NCI-H1694 treated with DMSO at 0.1 percent for 48 hours (cell line): ENCODE measurements around the gene LEF1.

Source experiments
- DNase-seq: peaks from one replicate; lab custom pipeline; 2025; lab: John Stamatoyannopoulos, UW

LEF1 gene

DNA sequence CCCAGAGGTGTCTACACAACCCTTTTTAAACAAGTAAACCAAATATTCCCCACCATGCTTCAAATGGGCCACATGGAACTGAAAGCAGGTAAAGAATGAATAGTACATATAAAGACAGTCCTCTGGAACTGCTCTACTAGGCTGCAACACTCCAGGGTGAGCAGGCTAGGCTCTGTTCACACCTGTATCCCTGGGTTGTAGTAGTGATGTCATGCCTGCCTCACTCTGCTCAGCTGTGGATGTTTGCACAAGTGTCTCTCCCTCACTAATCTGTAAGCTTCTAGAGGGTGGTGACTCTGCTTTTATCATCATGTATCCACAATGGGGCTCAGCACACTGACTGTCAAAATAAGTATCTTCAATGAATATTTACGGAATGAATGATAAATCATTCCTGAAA, 20.4 kb downstream of the LEF1 start:
- no peak for DNase-seq

DNA sequence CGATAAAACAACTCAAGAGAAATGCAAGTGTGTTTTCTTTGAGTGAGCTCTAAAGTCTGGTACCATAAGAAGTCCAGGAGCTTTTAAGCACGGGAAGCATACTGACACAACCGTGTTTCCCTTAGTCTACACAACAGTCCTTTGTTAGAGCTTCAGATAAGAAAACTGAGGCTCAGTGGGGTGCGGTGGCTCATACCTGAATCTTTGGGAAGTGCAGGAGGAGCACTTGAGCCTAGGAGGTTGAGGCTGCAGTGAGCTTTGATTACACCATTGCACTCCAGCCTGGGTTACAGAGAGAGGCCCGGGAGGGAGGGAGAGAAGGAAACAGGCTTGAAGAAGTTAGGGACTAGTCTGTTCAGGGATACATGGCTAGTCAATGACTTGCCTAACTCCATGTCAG, 21.9 kb downstream of the LEF1 start:
- DNase-seq = no peak

DNA sequence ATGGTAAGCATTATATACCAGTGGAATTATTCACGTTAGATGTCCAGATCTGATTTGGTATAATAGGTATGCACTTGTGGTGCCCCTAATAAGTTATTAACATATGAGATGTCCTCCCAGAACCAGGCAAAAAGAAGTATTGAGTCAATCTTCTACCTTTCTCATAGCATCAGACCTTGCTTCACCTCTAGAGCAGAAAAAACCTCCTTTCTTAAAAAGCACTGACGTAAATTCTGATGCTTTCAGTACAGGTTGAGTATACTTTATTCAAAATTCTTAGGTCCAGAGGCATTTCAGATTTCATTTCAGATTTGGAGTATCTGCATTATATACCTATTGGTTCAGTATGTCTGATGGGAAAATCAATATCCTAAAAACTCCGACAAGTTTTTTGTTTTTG, 22.4 kb downstream of the LEF1 start:
- DNase-seq = no peak

DNA sequence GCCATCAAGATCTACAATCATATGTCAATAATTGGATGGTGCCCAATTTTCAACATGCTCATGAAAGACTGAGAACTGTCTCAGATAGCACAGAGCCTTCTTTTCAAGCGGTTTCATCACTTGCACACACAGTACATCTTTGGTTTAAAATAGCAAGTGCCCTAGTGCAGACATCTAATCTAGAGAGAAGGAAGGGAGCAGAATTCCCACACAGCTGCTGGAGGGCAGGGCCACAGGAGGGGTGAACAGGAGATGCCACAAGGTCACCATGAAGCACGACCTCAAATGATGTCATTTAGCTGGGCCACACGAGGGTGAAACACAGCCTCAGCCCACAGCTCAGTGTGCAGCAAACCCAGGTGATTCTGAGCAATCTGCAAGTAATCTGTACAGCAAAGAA, 24.3 kb downstream of the LEF1 start:
- DNase-seq = no peak

DNA sequence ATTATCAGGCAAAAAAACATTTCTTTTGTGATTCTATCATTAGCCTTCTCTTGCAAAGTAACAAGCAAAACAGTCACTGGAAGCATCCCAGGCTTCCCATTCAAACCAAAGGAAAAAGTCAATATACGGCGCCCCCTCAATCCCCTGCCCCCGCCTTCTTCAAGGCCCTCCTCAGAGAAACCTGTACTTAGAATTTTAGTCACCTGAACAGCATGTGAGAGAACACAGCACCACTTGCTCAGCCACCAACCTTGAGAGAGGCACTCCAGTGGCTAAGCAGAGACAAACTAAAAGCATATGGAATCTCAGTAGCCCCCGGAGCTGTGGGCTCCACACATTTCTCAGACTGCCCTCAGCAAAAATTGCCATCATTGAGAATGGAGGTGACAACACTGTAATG, 25.2 kb downstream of the LEF1 start:
- no peak for DNase-seq

DNA sequence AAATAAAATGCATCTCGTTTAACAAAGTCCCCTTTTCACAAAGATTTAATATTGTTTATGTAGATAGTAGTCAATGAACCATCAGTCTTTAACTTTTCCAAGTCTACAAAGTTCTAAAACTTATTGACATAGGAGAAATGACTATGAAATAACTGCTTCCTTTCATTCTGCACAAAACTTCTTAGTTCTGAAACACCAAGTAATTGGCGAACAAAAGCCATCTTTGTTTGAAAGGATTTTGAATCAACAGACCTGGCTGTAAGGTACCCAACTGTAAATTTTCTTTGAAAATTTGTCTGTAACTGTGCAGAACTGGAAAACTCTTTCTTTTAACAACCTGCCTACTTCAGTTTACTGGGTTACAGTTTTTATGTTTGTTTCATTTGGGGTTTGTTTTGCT, 25.9 kb downstream of the LEF1 start:
- no peak for DNase-seq

DNA sequence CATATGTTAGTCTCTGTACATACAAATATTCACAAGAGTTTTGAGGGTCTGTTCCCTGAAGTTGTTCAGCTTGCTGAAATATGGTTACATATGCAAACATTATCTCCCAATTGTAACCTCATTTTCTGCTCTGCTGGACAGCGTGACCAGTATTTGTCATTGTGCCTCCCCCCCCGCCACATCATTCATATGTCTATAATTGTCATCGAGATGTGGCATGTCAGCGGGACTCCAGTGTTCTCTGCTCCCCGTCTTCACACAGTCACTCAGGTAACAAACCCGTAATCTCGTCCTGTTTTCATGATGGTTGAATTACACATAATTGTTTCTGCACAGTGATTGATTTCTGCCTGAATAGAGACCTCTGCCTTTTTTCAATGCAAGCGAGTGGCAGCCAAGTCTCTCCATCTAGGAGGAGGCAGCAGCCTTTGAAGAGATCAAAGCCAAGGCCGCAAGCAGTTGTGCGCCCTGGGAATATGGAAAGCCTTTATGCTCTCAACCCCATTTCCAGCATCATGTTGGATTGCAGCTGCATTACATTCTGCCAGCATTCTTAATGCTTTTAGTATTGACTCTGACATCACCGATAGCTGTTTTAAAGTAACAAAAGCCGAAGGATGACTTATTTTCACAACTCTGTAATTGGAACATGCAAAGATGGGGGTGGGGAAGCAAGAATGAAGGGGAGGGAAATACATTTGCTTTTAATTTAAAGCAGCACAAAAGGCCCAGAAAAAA, 27.4 kb downstream of the LEF1 start:
- no peak for DNase-seq

GRCh38 chr4:108140328-108140727, 28.4 kb downstream of the LEF1 start:
- DNase-seq = no peak

DNA sequence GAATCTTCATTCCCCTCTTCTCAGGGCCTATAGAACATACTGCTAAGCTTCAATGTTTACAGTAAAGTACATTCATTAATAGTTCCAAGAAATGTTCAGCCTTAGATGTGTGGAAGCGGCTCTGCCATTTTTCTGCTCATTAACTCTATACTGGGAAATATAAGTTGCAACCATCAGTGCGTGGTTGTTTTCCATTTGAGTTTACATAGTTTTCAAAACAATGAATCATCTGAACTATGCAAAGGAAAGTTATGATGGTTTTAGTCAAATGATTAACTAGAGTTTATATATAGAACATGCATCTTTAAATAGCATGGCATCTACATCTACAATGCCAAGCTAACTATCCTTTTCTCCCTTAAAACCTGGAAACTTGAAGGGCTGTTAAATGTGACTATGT, 29.6 kb downstream of the LEF1 start:
- DNase-seq = no peak

DNA sequence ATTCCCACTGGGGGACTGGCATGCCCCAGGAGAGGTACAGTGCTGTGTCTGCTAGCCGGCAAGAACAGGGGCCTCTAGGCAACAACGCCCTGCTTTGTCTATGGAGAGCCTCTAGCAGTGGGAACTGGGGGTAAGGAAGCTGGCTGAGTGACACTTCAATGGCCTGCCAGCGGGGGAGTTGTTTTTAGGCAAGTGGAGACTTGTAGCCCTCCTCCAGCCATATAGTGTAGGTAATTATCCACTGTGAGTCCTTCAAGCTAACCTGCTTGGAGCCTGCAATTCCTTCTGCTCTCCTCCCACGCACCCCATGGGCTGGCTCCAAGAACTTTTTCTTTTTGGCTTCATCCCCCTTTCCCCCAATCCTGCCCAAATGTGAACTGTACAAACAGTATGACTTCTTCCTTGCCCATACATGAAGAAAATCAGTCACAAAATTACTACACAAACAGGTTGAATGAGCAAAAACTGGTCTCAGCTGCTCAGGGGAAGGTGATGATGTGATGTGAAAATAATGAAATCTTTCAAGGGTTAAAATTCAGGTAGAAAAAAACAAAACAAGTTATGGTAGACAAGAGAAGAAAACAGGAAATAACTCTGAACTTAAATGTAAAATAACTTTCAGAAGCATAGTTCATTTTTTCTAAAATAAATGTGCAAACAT, 33.1 kb downstream of the LEF1 start:
- DNase-seq = no peak

GRCh38 chr4:108130955-108131354, 37.8 kb downstream of the LEF1 start:
- no peak for DNase-seq

DNA sequence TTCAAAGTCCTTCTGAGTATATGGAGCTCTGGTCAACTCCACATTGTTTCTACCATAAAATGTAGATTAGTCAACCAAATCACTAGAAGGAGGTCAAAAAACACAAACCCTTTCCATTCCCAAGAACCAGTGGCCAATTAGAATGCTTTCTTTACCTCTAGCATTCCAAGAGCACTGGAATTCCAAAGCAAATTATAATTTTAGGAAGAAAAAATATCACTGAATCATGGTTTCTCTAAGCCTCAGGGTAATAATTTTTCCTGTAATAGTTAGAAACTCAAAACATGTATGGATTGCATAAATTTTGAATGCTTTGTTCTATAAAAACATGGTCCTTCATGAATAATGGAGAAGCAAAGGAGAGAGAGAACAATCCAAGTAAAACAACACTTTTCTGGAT, 39.5 kb downstream of the LEF1 start:
- no peak for DNase-seq

DNA sequence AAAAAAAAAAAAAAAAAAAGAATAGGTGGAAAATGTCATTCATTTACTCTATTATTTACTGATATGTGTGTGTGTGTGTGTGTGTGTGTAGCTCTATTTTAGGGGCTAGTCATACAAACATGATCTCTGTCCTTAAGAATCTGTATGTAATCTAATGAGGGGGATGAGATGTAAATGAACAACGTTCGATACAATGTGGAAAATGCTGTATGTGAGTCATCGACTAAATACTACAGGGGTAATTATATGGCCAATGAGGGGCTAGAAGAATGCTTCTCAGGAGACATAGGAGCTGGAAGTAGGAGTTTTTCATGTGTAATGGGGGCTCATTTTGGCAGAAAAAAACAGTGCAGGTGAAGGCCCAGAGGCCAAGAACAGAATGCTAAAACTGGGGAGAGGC, 41.9 kb downstream of the LEF1 start:
- no peak for DNase-seq

GRCh38 chr4:108120789-108121188, 47.9 kb downstream of the LEF1 start:
- DNase-seq = no peak

DNA sequence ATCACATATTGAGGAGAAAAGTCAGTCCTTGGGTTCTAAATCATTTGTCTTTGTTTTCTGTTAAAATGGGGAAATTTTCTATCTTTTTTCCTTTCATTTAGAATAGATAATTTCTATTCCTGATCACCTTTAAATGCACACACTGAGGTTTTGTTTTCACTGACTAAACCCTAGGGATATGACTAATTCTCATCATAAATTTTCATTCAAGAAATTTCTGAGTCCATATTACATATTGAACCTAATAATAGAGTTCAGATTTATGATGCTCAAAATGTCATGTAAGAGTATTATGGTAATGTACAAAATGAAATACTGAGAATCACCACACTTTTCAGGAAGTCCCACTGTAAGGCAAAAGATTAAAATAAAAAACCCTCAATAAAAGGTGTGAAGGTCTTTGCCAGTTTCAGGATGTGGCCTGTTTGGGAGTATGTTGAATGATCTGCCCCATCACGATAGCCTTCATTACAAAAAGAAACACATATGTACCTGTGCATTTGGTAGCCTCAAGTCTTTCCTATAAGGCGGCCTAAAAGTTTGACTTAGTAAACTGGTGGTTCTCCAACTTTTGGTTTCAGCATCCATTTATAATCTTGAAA, 49.4 kb downstream of the LEF1 start:
- no peak for DNase-seq

- no peak for DNase-seq
Measured at GRCh38 chr4:108118505-108118904, 50.2 kb downstream of the LEF1 start.

- no peak for DNase-seq
Measured at GRCh38 chr4:108117418-108118182, 51.1 kb downstream of the LEF1 start.

DNA sequence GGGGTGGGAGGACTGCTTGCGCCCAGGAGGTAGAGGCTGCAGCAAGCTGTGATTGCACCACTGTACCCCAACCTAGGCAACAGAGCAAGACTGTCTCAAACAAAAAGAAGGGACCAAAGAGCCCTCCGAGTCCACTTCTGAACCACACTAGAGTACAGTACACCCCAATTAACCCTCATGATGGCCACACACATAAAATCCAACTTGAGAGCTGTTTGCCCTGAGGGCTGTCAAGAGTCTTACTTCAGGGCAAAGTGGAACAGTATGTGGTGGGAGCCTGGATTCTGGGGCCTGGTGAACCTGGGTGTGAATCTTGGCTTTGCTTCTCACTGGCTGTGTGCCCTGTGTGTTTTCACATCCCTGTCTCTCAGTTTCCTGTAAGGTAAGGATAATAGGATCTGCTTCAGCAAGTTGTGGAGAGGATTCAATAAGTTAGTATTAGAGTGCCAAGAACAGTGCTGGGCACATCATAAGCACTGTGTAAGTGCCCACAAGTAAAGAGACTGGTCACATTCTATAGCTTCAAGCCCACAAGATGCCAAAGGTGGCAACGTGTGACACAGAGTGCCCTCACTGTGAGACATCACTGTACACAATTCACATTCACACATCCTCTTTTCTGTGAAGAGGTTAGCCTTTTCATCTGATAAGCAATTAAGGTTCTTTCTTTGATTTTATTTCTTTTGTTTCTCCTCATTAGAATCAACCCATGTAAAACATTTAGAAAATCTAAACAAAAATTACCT, 52.1 kb downstream of the LEF1 start:
- DNase-seq = no peak

- no peak for DNase-seq
Measured at GRCh38 chr4:108115168-108115526, 53.6 kb downstream of the LEF1 start.

DNA sequence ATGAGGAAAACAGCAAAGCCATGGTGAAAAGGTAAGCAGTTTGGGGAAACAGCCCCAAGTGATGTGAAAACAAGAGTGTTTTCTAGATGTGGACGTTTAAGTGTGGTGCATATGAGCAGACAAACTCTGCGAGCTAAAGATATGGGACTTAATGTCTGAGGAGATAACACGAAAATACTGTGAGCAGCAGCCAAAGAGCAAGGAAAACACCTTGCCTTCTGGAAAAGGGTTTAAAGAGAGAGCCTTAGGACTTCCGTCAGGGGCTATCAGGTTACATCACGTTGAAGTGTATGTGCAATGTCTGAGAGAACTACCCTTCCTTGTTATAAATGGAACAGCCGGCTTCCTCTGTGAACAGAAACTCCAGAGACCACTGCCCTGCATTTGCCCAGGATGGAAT, 54.2 kb downstream of the LEF1 start:
- DNase-seq = no peak

DNA sequence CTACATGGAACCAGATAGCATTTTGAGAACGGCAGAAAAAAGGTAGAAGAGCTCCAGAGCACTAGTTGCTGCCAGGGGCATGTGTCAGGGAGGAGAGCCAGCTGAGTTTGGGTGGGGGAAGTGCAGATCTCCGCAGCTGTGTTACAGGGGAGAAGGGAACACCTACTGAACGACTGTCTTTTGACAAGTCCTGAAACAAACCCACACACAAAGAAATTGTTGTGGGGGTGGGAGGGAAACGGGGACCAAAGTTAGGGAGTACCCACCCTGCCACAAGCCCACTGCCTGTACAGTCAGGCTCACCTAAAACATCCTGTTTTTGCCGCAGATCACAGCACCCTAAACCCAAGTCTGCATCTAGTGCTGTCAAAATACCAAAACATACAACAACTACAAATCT, 55.5 kb downstream of the LEF1 start:
- DNase-seq = no peak

DNA sequence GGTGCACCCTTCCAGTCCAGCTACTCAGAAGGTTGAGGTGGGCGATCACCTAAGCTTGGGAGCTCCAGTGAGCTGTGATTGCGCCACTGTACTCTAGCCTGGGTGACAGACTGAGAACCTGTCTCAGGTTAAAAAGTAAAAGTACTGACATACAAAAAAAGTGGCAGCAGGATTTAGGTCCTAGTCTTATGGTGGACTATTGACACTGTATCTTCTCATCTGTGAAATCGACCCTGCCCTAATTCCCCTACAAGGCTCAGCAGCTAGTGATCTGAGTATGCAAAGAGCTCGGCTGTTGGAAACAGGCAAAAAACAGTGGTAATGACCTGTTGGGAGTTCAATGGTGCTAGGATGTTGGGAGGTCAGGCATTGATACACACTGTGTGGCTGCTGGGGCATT, 57.0 kb downstream of the LEF1 start:
- DNase-seq = no peak
